Measurements from ENCODE around the gene BTAF1. TPM values are rescaled to one million over a fixed set of nuclear protein-coding genes. Genes with fewer than 3 reads are reported as not detected.

BTAF1 gene
- 63.9 and 67.1 TPM in 2 replicates for total RNA-seq

- H3K27me3 Mint-ChIP-seq: peaks cover 2% of the 10 kb centered on the region
- peaks cover 28% of the 10 kb centered on the region for H3K4me1 Mint-ChIP-seq
- intact Hi-C loops (cut with micrococcal nuclease): loop anchor here (1.0 to 10.0 kb wide), 7 partner anchors 15 to 668 kb away; partner anchors contain the start of genes CPEB3, HECTD2 and MARCHF5
- DNase-seq: peak; percentile 97
- peak within 1 kb of the TSS; percentile 87 for H3K4me3 Mint-ChIP-seq
- H3K9me3 Mint-ChIP-seq: no peaks in the 10 kb centered on the region
- H3K27ac Mint-ChIP-seq: peak within 1 kb of the TSS; percentile 99
- H3K36me3 Mint-ChIP-seq (ENCODE audit: low read depth): peaks cover 19% of the 10 kb centered on the region
Observed at GRCh38 chr10:91923371-91924211, at the start of gene BTAF1. TSS of gene BTAF1 (plus strand) at chr10:91923770. CDS start at chr10:91924077, 307 bp downstream.

- no peaks in the 10 kb centered on the region for H3K4me1 Mint-ChIP-seq
- intact Hi-C loops (cut with micrococcal nuclease): no loop called here
- H3K36me3 Mint-ChIP-seq (ENCODE audit: low read depth): no peaks in the 10 kb centered on the region
- H3K4me3 Mint-ChIP-seq: no peak overlapping the region
- H3K27me3 Mint-ChIP-seq: peaks cover 4% of the 10 kb centered on the region
- H3K9me3 Mint-ChIP-seq: no peaks in the 10 kb centered on the region
- DNase-seq: peak; percentile 44
- no peak overlapping the region for H3K27ac Mint-ChIP-seq
Observed at GRCh38 chr10:91875156-91875555, 48.4 kb upstream of the BTAF1 start.

- no peak for DNase-seq
- no peaks in the 10 kb centered on the region for H3K4me1 Mint-ChIP-seq
- H3K36me3 Mint-ChIP-seq (ENCODE audit: low read depth): no peaks in the 10 kb centered on the region
- peaks cover 4% of the 10 kb centered on the region for H3K27me3 Mint-ChIP-seq
- H3K4me3 Mint-ChIP-seq: no peak overlapping the region
- intact Hi-C loops (cut with micrococcal nuclease): no loop called here
- no peak overlapping the region for H3K27ac Mint-ChIP-seq
- no peaks in the 10 kb centered on the region for H3K9me3 Mint-ChIP-seq
Observed at GRCh38 chr10:91875779-91876178, 47.8 kb upstream of the BTAF1 start.

- Mint-ChIP-seq H3K27ac (no peak overlapping the region), H3K36me3 (ENCODE audit: low read depth) (no peaks in the 10 kb centered on the region), H3K27me3 (peaks cover 15% of the 10 kb centered on the region), H3K4me1 (no peaks in the 10 kb centered on the region), H3K9me3 (no peaks in the 10 kb centered on the region), H3K4me3 (no peak overlapping the region)
- intact Hi-C loops (cut with micrococcal nuclease): no loop called here
- peak; percentile 50 for DNase-seq
Observed at GRCh38 chr10:91879515-91880170, 43.9 kb upstream of the BTAF1 start.

GRCh38 chr10:91880310-91880709, 43.3 kb upstream of the BTAF1 start:
- H3K36me3 Mint-ChIP-seq (ENCODE audit: low read depth): no peaks in the 10 kb centered on the region

GRCh38 chr10:91883549-91884444, 39.8 kb upstream of the BTAF1 start:
- intact Hi-C loops (cut with micrococcal nuclease): no loop called here
- Mint-ChIP-seq H3K27me3 (peaks cover 38% of the 10 kb centered on the region), H3K36me3 (ENCODE audit: low read depth) (no peaks in the 10 kb centered on the region), H3K27ac (no peak overlapping the region), H3K4me1 (peaks cover 6% of the 10 kb centered on the region), H3K4me3 (no peak overlapping the region), H3K9me3 (no peaks in the 10 kb centered on the region)
- no peak for DNase-seq

More at GRCh38 chr10:91880310-91880709, 43.3 kb upstream of the BTAF1 start:
- intact Hi-C loops (cut with micrococcal nuclease): no loop called here
- Mint-ChIP-seq H3K27ac (no peak overlapping the region), H3K4me1 (no peaks in the 10 kb centered on the region), H3K27me3 (peaks cover 19% of the 10 kb centered on the region), H3K9me3 (no peaks in the 10 kb centered on the region), H3K4me3 (no peak overlapping the region)
- DNase-seq: no peak

GRCh38 chr10:91884536-91884935, 39.0 kb upstream of the BTAF1 start:
- DNase-seq: peak; percentile 36
- Mint-ChIP-seq H3K4me1 (peaks cover 6% of the 10 kb centered on the region), H3K27ac (no peak overlapping the region), H3K9me3 (no peaks in the 10 kb centered on the region), H3K27me3 (peaks cover 39% of the 10 kb centered on the region), H3K4me3 (no peak overlapping the region), H3K36me3 (ENCODE audit: low read depth) (no peaks in the 10 kb centered on the region)
- intact Hi-C loops (cut with micrococcal nuclease): no loop called here

GRCh38 chr10:91885362-91886079, 38.0 kb upstream of the BTAF1 start:
- H3K4me1 Mint-ChIP-seq: peaks cover 6% of the 10 kb centered on the region
- no peaks in the 10 kb centered on the region for H3K36me3 Mint-ChIP-seq (ENCODE audit: low read depth)
- no peaks in the 10 kb centered on the region for H3K9me3 Mint-ChIP-seq
- H3K4me3 Mint-ChIP-seq: no peak overlapping the region
- peak; percentile 42 for DNase-seq
- peaks cover 40% of the 10 kb centered on the region for H3K27me3 Mint-ChIP-seq
- no peak overlapping the region for H3K27ac Mint-ChIP-seq
- intact Hi-C loops (cut with micrococcal nuclease): no loop called here

- peaks cover 43% of the 10 kb centered on the region for H3K27me3 Mint-ChIP-seq
- H3K4me3 Mint-ChIP-seq: peak overlapping the region; percentile 78
- H3K27ac Mint-ChIP-seq: no peak overlapping the region
- H3K4me1 Mint-ChIP-seq: peaks cover 6% of the 10 kb centered on the region
- H3K9me3 Mint-ChIP-seq: no peaks in the 10 kb centered on the region
- intact Hi-C loops (cut with micrococcal nuclease): no loop called here
- H3K36me3 Mint-ChIP-seq (ENCODE audit: low read depth): no peaks in the 10 kb centered on the region
- no peak for DNase-seq
Observed at GRCh38 chr10:91886954-91887271, 36.7 kb upstream of the BTAF1 start.

- peak overlapping the region; percentile 78 for H3K4me3 Mint-ChIP-seq
- H3K4me1 Mint-ChIP-seq: peaks cover 6% of the 10 kb centered on the region
- no peaks in the 10 kb centered on the region for H3K9me3 Mint-ChIP-seq
- peaks cover 43% of the 10 kb centered on the region for H3K27me3 Mint-ChIP-seq
- DNase-seq: peak; percentile 69
- no peak overlapping the region for H3K27ac Mint-ChIP-seq
- no peaks in the 10 kb centered on the region for H3K36me3 Mint-ChIP-seq (ENCODE audit: low read depth)
- intact Hi-C loops (cut with micrococcal nuclease): no loop called here
Observed at GRCh38 chr10:91887272-91888076, 36.1 kb upstream of the BTAF1 start.

GRCh38 chr10:91891125-91892001, 32.2 kb upstream of the BTAF1 start:
- Mint-ChIP-seq H3K9me3 (no peaks in the 10 kb centered on the region), H3K4me1 (peaks cover 6% of the 10 kb centered on the region), H3K4me3 (no peak overlapping the region), H3K27ac (no peak overlapping the region), H3K27me3 (peaks cover 20% of the 10 kb centered on the region), H3K36me3 (ENCODE audit: low read depth) (no peaks in the 10 kb centered on the region)
- intact Hi-C loops (cut with micrococcal nuclease): no loop called here
- peak; percentile 37 for DNase-seq

GRCh38 chr10:91893051-91893450, 30.5 kb upstream of the BTAF1 start:
- no peaks in the 10 kb centered on the region for H3K4me1 Mint-ChIP-seq
- H3K4me3 Mint-ChIP-seq: no peak overlapping the region
- no peaks in the 10 kb centered on the region for H3K36me3 Mint-ChIP-seq (ENCODE audit: low read depth)
- intact Hi-C loops (cut with micrococcal nuclease): no loop called here
- H3K27ac Mint-ChIP-seq: no peak overlapping the region
- peaks cover 17% of the 10 kb centered on the region for H3K27me3 Mint-ChIP-seq
- H3K9me3 Mint-ChIP-seq: no peaks in the 10 kb centered on the region
- DNase-seq: no peak

Measured in activated CD4-positive, alpha-beta T cell treated with anti-CD3 and anti-CD28 coated beads, Interleukin-2, amount 10 ng/mL, durations not matched to agents 24 days and 14 days (primary cell).